Renal cortex interstitium (tissue), 11 donors: Measurements from ENCODE around the gene CCDC61. TPM values are rescaled to one million over a fixed set of nuclear protein-coding genes. Genes with fewer than 3 reads are reported as not detected.

Experiments used
- DNase-seq, 11 donors: peaks; one replicate each; pipeline ENCODE4 v3.0.0-alpha.2; 2013; ENCODE audit warnings: low read depth in 9 of 11, low spot score in 4 of 11; ENCODE audit errors: extremely low read depth in 1 of 11
- polyA plus RNA-seq, 3 donors: library from polyadenylated mRNA; unstranded; fragments of 120-200 nt; gene quantifications; one replicate each; pipeline ENCODE4 v1.2.1, GENCODE V29; 2013; ENCODE audit not compliant: insufficient read length in 3 of 3

Gene CCDC61
- polyA plus RNA-seq, 3 donors, result 9.5 to 16.0 (median 13.8) TPM

DNA sequence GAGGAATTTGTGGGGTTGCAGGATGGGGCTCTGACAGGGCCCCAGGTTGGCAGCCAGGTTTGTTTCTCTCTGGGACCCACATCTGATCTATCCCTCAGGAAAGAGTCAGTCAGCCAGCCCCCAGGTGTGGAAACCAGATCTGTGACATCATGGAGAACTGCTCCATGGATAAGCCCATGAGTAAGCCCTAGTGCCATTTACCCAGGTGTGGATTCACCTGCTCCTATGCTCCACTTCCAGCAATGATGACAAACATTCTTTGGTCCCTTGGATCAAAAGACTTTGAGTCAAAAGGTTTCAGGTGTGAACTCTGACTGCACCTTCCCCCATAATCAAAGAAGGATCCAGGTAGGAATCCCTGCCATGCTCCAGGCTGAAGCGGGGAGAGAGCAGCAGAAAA, 72.4 kb downstream of the CCDC61 start:
- no peak for DNase-seq

Other genes with a start within 250 kb of the CCDC61 start
- 10 to 100 TPM; 13.9 to 28.1 (median 22.7) TPM for gene SIX5, start 226.2 kb upstream of the CCDC61 start, polyA plus RNA-seq
- 10 to 100 TPM; 39.1 to 63.6 (median 61.2) TPM for gene DMPK, start 213.0 kb upstream of the CCDC61 start, polyA plus RNA-seq
- gene DMWD, start 202.6 kb upstream of the CCDC61 start, polyA plus RNA-seq, result 10 to 100 TPM; 27.1 to 46.9 (median 40.8) TPM
- gene RSPH6A, start 180.2 kb upstream of the CCDC61 start, polyA plus RNA-seq, result not detected
- 10 to 100 TPM; 59.7 to 76.5 (median 70.1) TPM for gene SYMPK, start 132.3 kb upstream of the CCDC61 start, polyA plus RNA-seq
- gene FOXA3, start 131.1 kb upstream of the CCDC61 start, polyA plus RNA-seq, result under 1 TPM; 0.12 to 0.79 (median 0.22) TPM
- gene IRF2BP1, start 109.3 kb upstream of the CCDC61 start, polyA plus RNA-seq, result 10 to 100 TPM; 14.1 to 28.5 (median 24.3) TPM
- 1 to 10 TPM; 2.8 to 5.9 (median 4.8) TPM for gene MYPOP, start 92.9 kb upstream of the CCDC61 start, polyA plus RNA-seq
- not detected for gene NANOS2, start 80.7 kb upstream of the CCDC61 start, polyA plus RNA-seq
- 1 to 10 TPM; 4.1 to 5.4 (median 4.2) TPM for gene NOVA2, start 21.6 kb upstream of the CCDC61 start, polyA plus RNA-seq
- gene PGLYRP1, start 27.6 kb downstream of the CCDC61 start, polyA plus RNA-seq, result under 1 TPM; 0.45 to 0.85 (median 0.70) TPM
- gene IGFL4, start 45.5 kb downstream of the CCDC61 start, polyA plus RNA-seq, result under 1 TPM; 0.37 to 0.88 (median 0.37) TPM
- not detected for gene IGFL3, start 129.2 kb downstream of the CCDC61 start, polyA plus RNA-seq
- under 1 TPM in 1 of 3 donors, not detected in 2; 0.09 TPM for gene IGFL2, start 152.8 kb downstream of the CCDC61 start, polyA plus RNA-seq
- not detected for gene IGFL1, start 234.3 kb downstream of the CCDC61 start, polyA plus RNA-seq